HepG2 (cell line): ENCODE results near the gene LRRC39.

Experiments used
- GATAD2A ChIP-seq: IDR thresholded peaks from 2 replicates; pipeline ENCODE4 v1.6.1; 2016
- MXD4 ChIP-seq: IDR thresholded peaks from 2 replicates; pipeline ENCODE4 v1.6.1; 2016; ENCODE audit warnings: mild to moderate bottlenecking, missing biosample characterization, missing genetic modification reagents
- PRMT3 ChIP-seq: sonication (generic); formaldehyde crosslinking; IDR thresholded peaks from 2 replicates; pipeline ENCODE4 v1.8.1; 2022; ENCODE audit warnings: low read depth, mild to moderate bottlenecking, moderate library complexity, missing genetic modification reagents, borderline replicate concordance
- ZNF343 ChIP-seq: sonication (generic); formaldehyde crosslinking; IDR thresholded peaks from 2 replicates; pipeline ENCODE4 v1.4.0; 2020; ENCODE audit warnings: mild to moderate bottlenecking, missing genetic modification reagents
- TF ChIP-seq, protein P1 (sequence below): sonication (generic); formaldehyde crosslinking; IDR thresholded peaks from 2 replicates; pipeline ENCODE4 v1.5.0; 2020; ENCODE audit warnings: missing genetic modification reagents

DNA sequence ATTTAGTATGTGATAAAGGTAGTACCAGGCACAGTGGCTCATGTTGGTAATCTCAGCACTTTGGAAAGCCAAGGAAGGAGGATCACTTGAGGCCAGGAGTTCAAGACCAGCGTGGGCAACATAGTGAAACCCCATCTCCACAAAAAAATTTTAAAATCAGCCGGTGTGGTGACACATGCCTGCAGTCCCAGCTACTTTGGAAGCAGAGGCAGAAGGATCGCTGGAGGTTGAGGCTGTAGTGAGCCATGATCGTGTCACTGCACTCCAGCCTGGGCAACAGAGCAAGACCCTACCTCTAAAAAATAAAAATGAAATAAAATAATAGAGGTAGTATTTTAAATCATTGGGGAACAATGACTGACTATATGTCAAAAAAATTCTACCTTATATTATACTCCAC, 62.5 kb downstream of the LRRC39 start:
- TF ChIP-seq PRMT3 (CRISPR knock-in tag) (no peak), ZNF343 (CRISPR knock-in tag) (no peak), GATAD2A (no peak), MXD4 (CRISPR knock-in tag) (no peak)
- TF ChIP-seq, protein P1, sequence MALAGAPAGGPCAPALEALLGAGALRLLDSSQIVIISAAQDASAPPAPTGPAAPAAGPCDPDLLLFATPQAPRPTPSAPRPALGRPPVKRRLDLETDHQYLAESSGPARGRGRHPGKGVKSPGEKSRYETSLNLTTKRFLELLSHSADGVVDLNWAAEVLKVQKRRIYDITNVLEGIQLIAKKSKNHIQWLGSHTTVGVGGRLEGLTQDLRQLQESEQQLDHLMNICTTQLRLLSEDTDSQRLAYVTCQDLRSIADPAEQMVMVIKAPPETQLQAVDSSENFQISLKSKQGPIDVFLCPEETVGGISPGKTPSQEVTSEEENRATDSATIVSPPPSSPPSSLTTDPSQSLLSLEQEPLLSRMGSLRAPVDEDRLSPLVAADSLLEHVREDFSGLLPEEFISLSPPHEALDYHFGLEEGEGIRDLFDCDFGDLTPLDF = no peak
